IMR-90 (cell line): ENCODE data around the gene XRCC4. TPM values are rescaled to one million over a fixed set of nuclear protein-coding genes. Genes with fewer than 3 reads are reported as not detected.

Experiments
- ATAC-seq: fragments of 200-7000 bp; cut with Tn5 transposase; 2 replicates; pipeline ENCODE4 v1.9.1; 2020; ENCODE audit warnings: low read depth, mild to moderate bottlenecking, moderate library complexity
- BruUV-seq: library from RNA; stranded (reverse); fragments of 400-500 nt; replicated peaks from 2 replicates; lab custom pipeline; 2021; lab: Mats Ljungman, UMichigan
- CTCF ChIA-PET: fragments of 300-600 bp; formaldehyde crosslinking; extraction: SDS; loops from one replicate; lab custom pipeline; 2021; ENCODE audit warnings: antibody characterized with exemption; lab: Yijun Ruan, JAX
- POLR2A ChIA-PET: fragments of 300-600 bp; sonication (Branson Sonifier 250); formaldehyde crosslinking; loops from one replicate; lab custom pipeline; 2022; ENCODE audit warnings: antibody characterized with exemption; ENCODE audit not compliant: unreplicated experiment; lab: Charles Lee
- DNase-seq: peaks from one replicate; pipeline ENCODE4 v3.0.0; 2013
- H2AFZ ChIP-seq: replicated peaks from 2 replicates; pipeline ENCODE3; 2013; ENCODE audit warnings: low read length, mild to moderate bottlenecking; ENCODE audit not compliant: poor library complexity
- H2AK5ac ChIP-seq: 2 replicates; pipeline ENCODE4 v1.6.1; 2013; ENCODE audit warnings: low read depth, low read length, inconsistent platforms
- H2AK9ac ChIP-seq: replicated peaks from 2 replicates; pipeline ENCODE3; 2013; ENCODE audit warnings: mild to moderate bottlenecking, low read depth, low read length, moderate library complexity; ENCODE audit not compliant: poor library complexity
- H2BK120ac ChIP-seq: 2 replicates; pipeline ENCODE4 v1.6.1; 2013; ENCODE audit warnings: low read depth, low read length, inconsistent platforms
- H2BK15ac ChIP-seq: 3 replicates; pipeline ENCODE4 v1.6.1; 2013; ENCODE audit warnings: low read depth, low read length, inconsistent platforms
- H2BK20ac ChIP-seq: 2 replicates; pipeline ENCODE4 v1.6.1; 2013; ENCODE audit warnings: low read depth, mild to moderate bottlenecking, inconsistent platforms, low read length, moderate library complexity
- H2BK5ac ChIP-seq: 2 replicates; pipeline ENCODE4 v1.6.1; 2013; ENCODE audit warnings: mild to moderate bottlenecking, low read depth, low read length, inconsistent platforms; ENCODE audit not compliant: poor library complexity, severe bottlenecking
- H3K14ac ChIP-seq: replicated peaks from 2 replicates; pipeline ENCODE4 v1.6.1; 2013; ENCODE audit warnings: low read depth, low read length, inconsistent platforms
- H3K18ac ChIP-seq: 2 replicates; pipeline ENCODE4 v1.6.1; 2013; ENCODE audit warnings: low read depth, low read length, control low read depth
- H3K23ac ChIP-seq: 2 replicates; pipeline ENCODE4 v1.6.1; 2013; ENCODE audit warnings: low read depth, low read length, inconsistent platforms
- H3K27ac ChIP-seq: 2 replicates; pipeline ENCODE4 v1.5.1; 2013; ENCODE audit warnings: mild to moderate bottlenecking, control low read depth, low read length; ENCODE audit not compliant: insufficient read depth
- H3K27me3 ChIP-seq: 2 replicates; pipeline ENCODE4 v1.6.1; 2013; ENCODE audit warnings: low read length; ENCODE audit not compliant: control insufficient read depth, insufficient read depth
- H3K36me3 ChIP-seq: 2 replicates; pipeline ENCODE4 v1.6.1; 2013; ENCODE audit warnings: low read length, mixed read lengths; ENCODE audit not compliant: control insufficient read depth, insufficient read depth
- H3K4ac ChIP-seq: 2 replicates; pipeline ENCODE4 v1.6.1; 2013; ENCODE audit warnings: low read depth, low read length, inconsistent platforms
- H3K4me1 ChIP-seq: 2 replicates; pipeline ENCODE4 v1.6.1; 2013; ENCODE audit warnings: low read length, mixed read lengths; ENCODE audit not compliant: control insufficient read depth, insufficient read depth
- H3K4me2 ChIP-seq: 2 replicates; pipeline ENCODE4 v1.6.1; 2013; ENCODE audit warnings: low read depth, mild to moderate bottlenecking, control low read depth, low read length, moderate library complexity
- H3K4me3 ChIP-seq: 2 replicates; pipeline ENCODE4 v1.5.1; 2013; ENCODE audit warnings: low read depth, mild to moderate bottlenecking, control low read depth, low read length, moderate library complexity; ENCODE audit not compliant: insufficient read depth
- H3K56ac ChIP-seq: 2 replicates; pipeline ENCODE4 v1.6.1; 2013; ENCODE audit warnings: low read length, inconsistent platforms; ENCODE audit not compliant: insufficient read depth; ENCODE audit errors: extremely low read depth
- H3K79me1 ChIP-seq, 2 experiments: 2 replicates each; pipeline ENCODE4 v1.6.1; 2013; ENCODE audit warnings: low read length in 2 of 2, inconsistent platforms in 1 of 2, low read depth in 1 of 2
- H3K9ac ChIP-seq: 2 replicates; pipeline ENCODE4 v1.6.1; 2013; ENCODE audit warnings: low read depth, low read length, control low read depth
- H3K9me1 ChIP-seq: 2 replicates; pipeline ENCODE4 v1.6.1; 2013; ENCODE audit warnings: low read length, inconsistent platforms; ENCODE audit not compliant: insufficient read depth
- H3K9me3 ChIP-seq: 2 replicates; pipeline ENCODE4 v1.6.1; 2013; ENCODE audit warnings: low read length; ENCODE audit not compliant: control insufficient read depth, insufficient read depth
- H4K20me1 ChIP-seq: 2 replicates; pipeline ENCODE4 v1.6.1; 2013; ENCODE audit warnings: low read length, inconsistent platforms; ENCODE audit not compliant: insufficient read depth
- H4K5ac ChIP-seq: 2 replicates; pipeline ENCODE4 v1.6.1; 2013; ENCODE audit warnings: mild to moderate bottlenecking, low read depth, low read length, control low read depth
- H4K8ac ChIP-seq, 2 experiments: 2 replicates each; pipeline ENCODE4 v1.6.1; 2013; ENCODE audit warnings: low read depth in 2 of 2, low read length in 2 of 2, control low read depth in 1 of 2, inconsistent platforms in 1 of 2
- H4K91ac ChIP-seq: 2 replicates; pipeline ENCODE4 v1.6.1; 2013; ENCODE audit warnings: low read depth, low read length, inconsistent platforms; ENCODE audit not compliant: insufficient read depth
- CEBPB ChIP-seq: IDR thresholded peaks from 2 replicates; pipeline ENCODE4 v1.6.1; 2012; ENCODE audit warnings: low read depth, low read length, improper control_type of control experiment
- FOS ChIP-seq: fragments of 150-350 bp; IDR thresholded peaks from 2 replicates; pipeline ENCODE4 v1.6.1; 2016; ENCODE audit warnings: low read depth, low read length
- SMC3 ChIP-seq: fragments of 150-350 bp; IDR thresholded peaks from 2 replicates; pipeline ENCODE4 v1.6.1; 2016; ENCODE audit warnings: low read depth, mild to moderate bottlenecking, antibody characterized with exemption, low read length, moderate library complexity
- WGBS, 2 experiments: methylation state at CpG; one replicate each; pipeline versions ENCODE4 v1.1.5 to v1.1.7; 2013; ENCODE audit warnings: missing lambda C conversion rate in 2 of 2; ENCODE audit not compliant: insufficient read length in 1 of 2; ENCODE audit errors: extremely low coverage in 2 of 2; 5-methylcytosine and 5-hydroxymethylcytosine counted together
- dilution Hi-C: fragments of 300-500 bp; cut with HindIII; formaldehyde crosslinking; loops from one replicate; pipeline ENCODE4 v1.14.3; 2018; ENCODE audit warnings: low sequenced_read_pairs; ENCODE audit not compliant: unreplicated experiment
- in situ Hi-C: fragments of 300-500 bp; cut with MboI; formaldehyde crosslinking; loops from 3 replicates; pipeline ENCODE4 v1.14.3; 2019; ENCODE audit warnings: low sequenced_read_pairs, inconsistent platforms, mixed read lengths
- intact Hi-C: fragments of 100-400 bp; cut with micrococcal nuclease; formaldehyde crosslinking; loops from 2 replicates; pipeline ENCODE4 v1.10.0; 2022
- polyA plus RNA-seq, 3 experiments: library from polyadenylated mRNA; depleted of rRNA; stranded (reverse); fragments of >200 nt; gene quantifications; 2 replicates each; pipeline ENCODE4 v1.2.3, GENCODE V29; 2012; ENCODE audit warnings: low replicate concordance in 1 of 3
- total RNA-seq: library from RNA; depleted of rRNA; stranded (reverse); fragments of >200 nt; gene quantifications from 2 replicates; pipeline ENCODE4 v1.2.3, GENCODE V29; 2012

The XRCC4 gene
- total and polyA plus RNA-seq, 2 of the 4 experiments (the other 2 are of a cell fraction): 3.5 to 4.7 TPM

DNA sequence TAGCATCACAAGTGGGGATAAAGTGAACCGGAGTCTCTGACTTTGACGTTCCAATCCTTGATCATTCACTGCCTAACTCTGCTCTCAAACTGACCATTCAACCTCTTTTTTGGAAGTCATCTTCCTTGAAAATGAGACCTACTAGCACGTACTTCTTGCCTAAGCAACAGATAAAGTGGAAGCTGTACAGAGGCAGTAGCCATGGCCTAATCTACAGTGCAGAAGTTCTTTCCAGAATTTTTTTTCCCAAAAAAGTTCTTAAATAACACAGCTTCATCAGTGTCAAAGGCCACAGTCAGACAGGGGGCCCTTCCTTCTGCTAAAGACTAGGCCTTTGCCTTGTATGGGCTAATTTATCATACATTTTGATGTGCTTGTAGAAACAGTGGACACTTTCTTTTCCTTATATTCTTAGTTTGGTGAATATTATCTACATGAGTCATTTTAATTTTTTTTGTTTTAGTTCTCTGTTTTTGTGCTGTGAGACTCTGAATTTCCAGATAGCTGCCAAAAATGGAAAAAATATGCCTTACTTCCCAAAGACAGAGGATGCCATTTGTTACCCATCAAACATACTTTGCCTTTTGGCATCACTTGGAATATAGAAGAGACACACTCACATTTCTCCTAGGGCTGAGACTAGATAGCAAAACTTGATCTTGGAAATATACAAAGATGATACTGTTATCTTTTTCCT, 297.9 kb downstream of the XRCC4 start:
- Histone ChIP-seq H3K4me1 (peaks cover 3% of the 10 kb centered on the region; the same call in 1 of the 2 replicates), H3K4me3 (no peak overlapping the region), H3K4me2 (no peak overlapping the region), H2AK5ac (0 out of 2 replicates have a peak overlapping the region, but pooled peaks have one; percentile 10), H3K9me3 (no peaks in the 10 kb centered on the region), H3K27me3 (no peaks in the 10 kb centered on the region), H4K20me1 (no peaks in the 10 kb centered on the region), H2AK9ac (no peak overlapping the region), H2BK120ac (peak overlapping the region; percentile 76), H3K36me3 (no peaks in the 10 kb centered on the region), H3K9me1 (peaks cover 3% of the 10 kb centered on the region), H4K5ac (no peak overlapping the region), H3K14ac (peak overlapping the region; percentile 72), H3K23ac (no peak overlapping the region), H3K18ac (peak overlapping the region; percentile 64; the same call in 1 of the 2 replicates), H3K79me1 (no peaks in the 10 kb centered on the region), H2AFZ (no peak overlapping the region), H2BK5ac (no peak overlapping the region), H3K56ac (no peak overlapping the region), H3K9ac (no peak overlapping the region), H3K4ac (peak overlapping the region; percentile 46; the same call in 1 of the 2 replicates), H4K91ac (peak overlapping the region; percentile 10; the same call in 1 of the 2 replicates), H4K8ac (peak overlapping the region; percentile 39 to 43; a peak in 3 of 4 replicates), H3K27ac (no peak overlapping the region), H2BK15ac (peak overlapping the region; percentile 41; the same call in 1 of the 3 replicates), H2BK20ac (peak overlapping the region; percentile 70)
- BruUV-seq: no TSS peak
- DNase-seq (peak; percentile 10), ATAC-seq (peak; percentile 37)
- no CpG with 5 or more reads among the region's 3 CpGs for WGBS, 2 experiments
- no peak for TF ChIP-seq FOS
- no peak for TF ChIP-seq CEBPB
- TF ChIP-seq SMC3: no peak
- POLR2A ChIA-PET: no interaction called here
- in situ Hi-C loops: no loop called here
- intact Hi-C loops: loop anchor here (1.0 to 5.0 kb wide), 2 partner anchors 97 to 294 kb away; partner anchors contain the start of gene VCAN
- dilution Hi-C loops: no loop called here
- CTCF ChIA-PET: no interaction called here
